Progenitor cell of endocrine pancreas (in vitro differentiated cells): ENCODE measurements around the gene NCAPH2. TPM values are rescaled to one million over a fixed set of nuclear protein-coding genes. Genes with fewer than 3 reads are reported as not detected.

ENCODE experiments used
- DNase-seq: peaks from one replicate; pipeline ENCODE4 v3.0.0; 2021; ENCODE audit warnings: low spot score; ENCODE audit not compliant: unreplicated experiment
- H3K27ac Mint-ChIP-seq: 2 replicates; pipeline ENCODE4 v1.8.0; 2021; ENCODE audit warnings: mild to moderate bottlenecking, moderate library complexity, mixed read lengths
- H3K27me3 Mint-ChIP-seq: 2 replicates; pipeline ENCODE4 v1.8.0; 2021; ENCODE audit warnings: mixed read lengths
- H3K36me3 Mint-ChIP-seq: 2 replicates; pipeline ENCODE4 v1.8.0; 2022; ENCODE audit warnings: mixed read lengths; ENCODE audit not compliant: insufficient read depth
- H3K4me1 Mint-ChIP-seq: 2 replicates; pipeline ENCODE4 v1.8.0; 2021; ENCODE audit warnings: low read depth, mixed read lengths
- H3K4me3 Mint-ChIP-seq: 2 replicates; pipeline ENCODE4 v1.8.0; 2021; ENCODE audit warnings: low read depth, mild to moderate bottlenecking, moderate library complexity, mixed read lengths
- H3K9me3 Mint-ChIP-seq: 2 replicates; pipeline ENCODE4 v1.8.0; 2021; ENCODE audit warnings: low read depth, mixed read lengths
- CTCF ChIP-seq: fragments of 200-600 bp; sonication (generic); IDR thresholded peaks from one replicate; pipeline ENCODE4 v1.5.0; 2021; ENCODE audit warnings: antibody characterized with exemption, mild to moderate bottlenecking; ENCODE audit not compliant: unreplicated experiment
- total RNA-seq: library from RNA; stranded (reverse); gene quantifications from 2 replicates; pipeline ENCODE4 v1.2.1, GENCODE V29; 2021

The NCAPH2 gene
- total RNA-seq, 1 donor from 2014 or later, result 66.5 TPM

DNA sequence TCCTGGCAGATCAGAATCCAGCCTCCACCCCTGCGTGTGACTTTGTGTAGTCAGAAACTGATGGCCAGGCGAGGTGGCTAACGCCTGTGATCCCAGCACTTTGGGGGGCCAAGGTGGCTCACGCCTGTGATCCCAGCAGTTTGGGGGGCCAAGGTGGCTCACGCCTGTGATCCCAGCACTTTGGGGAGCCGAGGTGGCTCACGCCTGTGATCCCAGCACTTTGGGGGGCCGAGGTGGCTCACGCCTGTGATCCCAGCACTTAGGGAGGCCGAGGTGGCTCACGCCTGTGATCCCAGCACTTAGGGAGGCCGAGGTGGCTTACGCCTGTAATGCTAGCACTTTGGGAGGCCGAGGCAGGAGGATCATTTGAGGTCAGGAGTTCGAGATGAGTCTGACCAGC is 5.2 kb downstream of the NCAPH2 start:
- no peaks in the 10 kb centered on the region for H3K27me3 Mint-ChIP-seq
- no peaks in the 10 kb centered on the region for H3K9me3 Mint-ChIP-seq
- H3K4me1 Mint-ChIP-seq, result peaks cover 10% of the 10 kb centered on the region
- no peak overlapping the region for H3K27ac Mint-ChIP-seq
- no peak for DNase-seq
- H3K4me3 Mint-ChIP-seq, result no peak overlapping the region
- TF ChIP-seq CTCF, result no peak
- peaks cover 2% of the 10 kb centered on the region for H3K36me3 Mint-ChIP-seq

GRCh38 chr22:50516068-50516467 is 8.0 kb downstream of the NCAPH2 start:
- Mint-ChIP-seq H3K9me3 (no peaks in the 10 kb centered on the region), H3K27me3 (no peaks in the 10 kb centered on the region), H3K27ac (no peak overlapping the region), H3K4me1 (no peaks in the 10 kb centered on the region), H3K4me3 (no peak overlapping the region), H3K36me3 (peaks cover 2% of the 10 kb centered on the region)
- DNase-seq, result no peak
- TF ChIP-seq CTCF, result no peak

- no peaks in the 10 kb centered on the region for H3K27me3 Mint-ChIP-seq
- no peaks in the 10 kb centered on the region for H3K4me1 Mint-ChIP-seq
- DNase-seq, result no peak
- H3K9me3 Mint-ChIP-seq, result no peaks in the 10 kb centered on the region
- no peak overlapping the region for H3K4me3 Mint-ChIP-seq
- H3K36me3 Mint-ChIP-seq, result peaks cover 2% of the 10 kb centered on the region
- H3K27ac Mint-ChIP-seq, result no peak overlapping the region
- no peak for TF ChIP-seq CTCF
Measured at GRCh38 chr22:50516891-50517290, 8.9 kb downstream of the NCAPH2 start.

GRCh38 chr22:50517495-50518260 is 9.7 kb downstream of the NCAPH2 start:
- no peak for TF ChIP-seq CTCF
- Mint-ChIP-seq H3K36me3 (peaks cover 2% of the 10 kb centered on the region), H3K9me3 (no peaks in the 10 kb centered on the region), H3K4me1 (no peaks in the 10 kb centered on the region), H3K4me3 (no peak overlapping the region), H3K27me3 (no peaks in the 10 kb centered on the region), H3K27ac (no peak overlapping the region)
- no peak for DNase-seq

DNA sequence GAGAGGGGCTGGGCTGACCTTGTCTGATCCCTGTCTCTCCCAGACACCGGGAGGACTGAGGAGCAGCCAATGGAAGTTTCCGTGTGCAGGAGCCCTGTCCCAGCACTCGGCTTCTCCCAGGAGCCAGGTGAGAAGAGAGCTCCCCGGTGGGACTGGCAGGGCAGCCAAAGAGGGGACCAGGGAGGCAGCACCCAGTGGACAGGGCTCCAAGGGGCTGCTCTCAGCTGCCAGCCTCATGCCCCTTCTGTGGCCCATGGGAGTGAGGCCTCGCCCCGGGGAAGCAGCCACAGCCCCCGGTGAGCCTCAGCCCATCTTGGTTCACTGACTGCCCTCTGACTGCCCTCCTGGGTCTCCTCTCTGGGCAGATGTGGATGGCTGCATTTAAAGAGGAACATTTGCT is 10.6 kb downstream of the NCAPH2 start:
- no peaks in the 10 kb centered on the region for H3K9me3 Mint-ChIP-seq
- DNase-seq, result no peak
- no peak for TF ChIP-seq CTCF
- no peaks in the 10 kb centered on the region for H3K4me1 Mint-ChIP-seq
- H3K27me3 Mint-ChIP-seq, result no peaks in the 10 kb centered on the region
- H3K4me3 Mint-ChIP-seq, result no peak overlapping the region
- H3K36me3 Mint-ChIP-seq, result peaks cover 2% of the 10 kb centered on the region
- H3K27ac Mint-ChIP-seq, result no peak overlapping the region
